HEK293 (cell line): Measurements from ENCODE around the gene CD101.

Experiments used
- CTCF ChIA-PET: fragments of 350-600 bp; formaldehyde crosslinking; extraction: SDS; loops from one replicate; lab custom pipeline; 2021; ENCODE audit warnings: antibody characterized with exemption; lab: Yijun Ruan, JAX
- POLR2A ChIA-PET: fragments of 300-600 bp; formaldehyde crosslinking; extraction: SDS; loops from one replicate; lab custom pipeline; 2020; ENCODE audit warnings: antibody characterized with exemption, inconsistent platforms; lab: Yijun Ruan, JAX
- H3K27ac ChIP-seq: fragments of 200-500 bp; sonication (Bioruptor generic); 2 replicates; pipeline ENCODE4 v1.5.1; 2014; ENCODE audit warnings: low read depth, low read length, control low read depth, inconsistent platforms; ENCODE audit errors: extremely low read depth
- H3K36me3 ChIP-seq, 2 experiments: fragments of 200-500 bp in 1 of 2; sonication (Bioruptor generic) in 1 of 2; 1 replicate in 1 of 2; 2 replicates in 1 of 2; pipeline ENCODE4 v1.5.1; 2014 to 2017; ENCODE audit warnings: inconsistent platforms in 2 of 2, low read length in 2 of 2; ENCODE audit not compliant: control insufficient read depth in 2 of 2, insufficient read depth in 1 of 2
- H3K4me1 ChIP-seq: fragments of 200-500 bp; sonication (Bioruptor generic); 2 replicates; pipeline ENCODE4 v1.5.1; 2014; ENCODE audit warnings: mild to moderate bottlenecking, low read length, inconsistent platforms; ENCODE audit not compliant: control insufficient read depth, insufficient read depth
- H3K4me3 ChIP-seq: 2 replicates; pipeline ENCODE4 v1.5.1; 2011; ENCODE audit warnings: low read depth, mild to moderate bottlenecking, control low read depth, low read length, moderate library complexity
- H3K9me3 ChIP-seq: fragments of 200-500 bp; sonication (Bioruptor generic); 2 replicates; pipeline ENCODE4 v1.5.1; 2014; ENCODE audit warnings: low read depth, low read length, inconsistent platforms; ENCODE audit not compliant: control insufficient read depth, insufficient read depth
- FEZF1 ChIP-seq: fragments of 450-650 bp; formaldehyde crosslinking; IDR thresholded peaks from 2 replicates; pipeline ENCODE4 v1.5.1; 2016; ENCODE audit warnings: missing biosample characterization, missing genetic modification characterization
- GLIS2 ChIP-seq: fragments of 450-650 bp; formaldehyde crosslinking; IDR thresholded peaks from 2 replicates; pipeline ENCODE4 v1.5.1; 2016; ENCODE audit warnings: missing biosample characterization, missing genetic modification characterization
- HOXA7 ChIP-seq: sonication (generic); formaldehyde crosslinking; IDR thresholded peaks from 2 replicates; pipeline ENCODE4 v1.8.1; 2022; ENCODE audit warnings: missing genetic modification reagents, borderline replicate concordance
- MEIS1 ChIP-seq: sonication (generic); formaldehyde crosslinking; IDR thresholded peaks from 2 replicates; pipeline ENCODE4 v1.8.1; 2022; ENCODE audit warnings: missing genetic modification reagents, mild to moderate bottlenecking, borderline replicate concordance
- REST ChIP-seq: fragments of 450-650 bp; formaldehyde crosslinking; IDR thresholded peaks from 2 replicates; pipeline ENCODE4 v1.5.1; 2016; ENCODE audit warnings: missing biosample characterization, missing genetic modification characterization
- ZBTB8A ChIP-seq: fragments of 450-650 bp; formaldehyde crosslinking; IDR thresholded peaks from 2 replicates; pipeline ENCODE4 v1.5.1; 2016; ENCODE audit warnings: missing biosample characterization, missing genetic modification characterization
- ZIC2 ChIP-seq: fragments of 450-650 bp; formaldehyde crosslinking; IDR thresholded peaks from 2 replicates; pipeline ENCODE4 v1.5.1; 2016; ENCODE audit warnings: missing biosample characterization, missing genetic modification characterization
- ZNF184 ChIP-seq: fragments of 450-650 bp; IDR thresholded peaks from 2 replicates; pipeline ENCODE4 v1.5.1; 2018; ENCODE audit warnings: missing biosample characterization, mild to moderate bottlenecking, missing genetic modification characterization
- ZNF23 ChIP-seq: fragments of 450-650 bp; formaldehyde crosslinking; IDR thresholded peaks from 2 replicates; pipeline ENCODE4 v1.5.1; 2016; ENCODE audit warnings: missing biosample characterization, missing genetic modification characterization, borderline replicate concordance
- ZNF48 ChIP-seq: fragments of 450-650 bp; formaldehyde crosslinking; IDR thresholded peaks from 2 replicates; pipeline ENCODE4 v1.5.1; 2016; ENCODE audit warnings: missing biosample characterization, missing genetic modification characterization
- ZNF580 ChIP-seq: fragments of 450-650 bp; formaldehyde crosslinking; IDR thresholded peaks from 2 replicates; pipeline ENCODE4 v1.5.1; 2016; ENCODE audit warnings: missing biosample characterization, missing genetic modification characterization
- ZNF600 ChIP-seq: fragments of 450-650 bp; formaldehyde crosslinking; IDR thresholded peaks from 2 replicates; pipeline ENCODE4 v1.5.1; 2016; ENCODE audit warnings: missing biosample characterization, missing genetic modification characterization
- ZNF610 ChIP-seq: fragments of 450-650 bp; formaldehyde crosslinking; IDR thresholded peaks from 2 replicates; pipeline ENCODE4 v1.5.1; 2016; ENCODE audit warnings: missing biosample characterization, missing genetic modification characterization, borderline replicate concordance
- ZNF626 ChIP-seq: fragments of 450-650 bp; sonication (Bioruptor Pico); formaldehyde crosslinking; IDR thresholded peaks from 2 replicates; pipeline ENCODE4 v1.5.1; 2018; ENCODE audit warnings: missing biosample characterization, missing genetic modification characterization, inconsistent platforms
- ZNF830 ChIP-seq: fragments of 450-650 bp; IDR thresholded peaks from 2 replicates; pipeline ENCODE4 v1.5.0; 2018; ENCODE audit warnings: missing biosample characterization, missing genetic modification characterization, low read depth, mild to moderate bottlenecking, moderate library complexity
- ZSCAN16 ChIP-seq: fragments of 450-650 bp; formaldehyde crosslinking; IDR thresholded peaks from 2 replicates; pipeline ENCODE4 v1.5.1; 2016; ENCODE audit warnings: missing biosample characterization, missing genetic modification characterization
- ZSCAN23 ChIP-seq: fragments of 450-650 bp; formaldehyde crosslinking; IDR thresholded peaks from 2 replicates; pipeline ENCODE4 v1.5.1; 2016; ENCODE audit warnings: missing biosample characterization, missing genetic modification characterization
- TF ChIP-seq, protein P1 (sequence below): fragments of 450-650 bp; formaldehyde crosslinking; IDR thresholded peaks from 2 replicates; pipeline ENCODE4 v1.5.1; 2016; ENCODE audit warnings: missing biosample characterization, missing genetic modification characterization, low read depth
- TF ChIP-seq, protein P2 (sequence below): fragments of 450-650 bp; formaldehyde crosslinking; IDR thresholded peaks from 2 replicates; pipeline ENCODE4 v1.5.1; 2016; ENCODE audit warnings: missing biosample characterization, missing genetic modification characterization, borderline replicate concordance
- TF ChIP-seq, protein P3 (sequence below): fragments of 450-650 bp; formaldehyde crosslinking; IDR thresholded peaks from 2 replicates; pipeline ENCODE4 v1.5.1; 2016; ENCODE audit warnings: missing biosample characterization, missing genetic modification characterization

The CD101 gene

GRCh38 chr1:116957646-116958045, 43.9 kb upstream of the CD101 start:
- no peak overlapping the region for H3K27ac ChIP-seq
- ChIA-PET POLR2A (no interaction called here), CTCF (interaction anchor here (0.7 kb wide), 1 partner anchor 502 kb away, joined by 3 read pairs; no protein-coding TSS in a partner anchor)
- TF ChIP-seq ZNF48 (tag by site-specific recombination) (no peak), HOXA7 (no peak), ZNF626 (tag by site-specific recombination) (no peak), ZNF830 (tag by site-specific recombination) (no peak), ZNF610 (tag by site-specific recombination) (no peak), REST (tag by site-specific recombination) (no peak), MEIS1 (CRISPR knock-in tag) (no peak)
- TF ChIP-seq, protein P1, sequence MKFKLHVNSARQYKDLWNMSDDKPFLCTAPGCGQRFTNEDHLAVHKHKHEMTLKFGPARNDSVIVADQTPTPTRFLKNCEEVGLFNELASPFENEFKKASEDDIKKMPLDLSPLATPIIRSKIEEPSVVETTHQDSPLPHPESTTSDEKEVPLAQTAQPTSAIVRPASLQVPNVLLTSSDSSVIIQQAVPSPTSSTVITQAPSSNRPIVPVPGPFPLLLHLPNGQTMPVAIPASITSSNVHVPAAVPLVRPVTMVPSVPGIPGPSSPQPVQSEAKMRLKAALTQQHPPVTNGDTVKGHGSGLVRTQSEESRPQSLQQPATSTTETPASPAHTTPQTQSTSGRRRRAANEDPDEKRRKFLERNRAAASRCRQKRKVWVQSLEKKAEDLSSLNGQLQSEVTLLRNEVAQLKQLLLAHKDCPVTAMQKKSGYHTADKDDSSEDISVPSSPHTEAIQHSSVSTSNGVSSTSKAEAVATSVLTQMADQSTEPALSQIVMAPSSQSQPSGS (tag by site-specific recombination), result no peak
- H3K4me3 ChIP-seq, result no peak overlapping the region
- peaks cover 0 to 59% of the 10 kb centered on the region in 2 experiments; a peak in 1 of 3 replicates for H3K36me3 ChIP-seq
- H3K9me3 ChIP-seq, result no peaks in the 10 kb centered on the region
- H3K4me1 ChIP-seq, result no peaks in the 10 kb centered on the region

DNA sequence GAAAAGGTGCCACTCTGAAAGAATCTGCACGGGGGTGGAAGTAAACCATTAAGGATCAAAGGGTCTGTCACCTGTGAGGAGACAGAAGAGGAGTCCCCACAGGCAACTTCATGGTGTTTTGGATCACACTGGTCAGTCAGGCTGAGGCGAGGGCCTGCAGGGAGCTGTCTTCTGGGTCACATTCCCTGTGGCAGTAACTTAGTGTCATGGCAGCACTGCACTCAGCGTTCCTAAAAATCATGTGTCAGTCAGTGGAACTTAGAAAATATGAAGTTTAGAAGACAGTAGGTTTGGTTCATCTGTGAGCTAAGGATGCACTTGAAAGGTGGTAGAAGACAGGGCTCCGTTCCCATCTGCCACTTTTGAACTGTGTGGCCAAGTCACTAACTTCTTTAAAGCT, 43.5 kb upstream of the CD101 start:
- POLR2A ChIA-PET, result no interaction called here
- Histone ChIP-seq H3K4me1 (no peaks in the 10 kb centered on the region), H3K27ac (no peak overlapping the region), H3K36me3 (peaks cover 0 to 64% of the 10 kb centered on the region in 2 experiments; a peak in 1 of 3 replicates), H3K4me3 (no peak overlapping the region), H3K9me3 (no peaks in the 10 kb centered on the region)
- CTCF ChIA-PET, result no interaction called here
- TF ChIP-seq ZBTB8A, result no peak

- Histone ChIP-seq H3K9me3 (no peaks in the 10 kb centered on the region), H3K36me3 (peaks cover 0 to 72% of the 10 kb centered on the region in 2 experiments; a peak in 2 of 3 replicates), H3K4me1 (no peaks in the 10 kb centered on the region), H3K27ac (no peak overlapping the region), H3K4me3 (no peak overlapping the region)
- CTCF ChIA-PET, result no interaction called here
- POLR2A ChIA-PET, result no interaction called here
- TF ChIP-seq ZNF600 (tag by site-specific recombination), result peak; percentile 75; the same call in 1 of the 2 replicates
- no peak for TF ChIP-seq ZNF23 (tag by site-specific recombination)
- no peak for TF ChIP-seq ZSCAN16 (tag by site-specific recombination)
- no peak for TF ChIP-seq ZSCAN23 (tag by site-specific recombination)
- TF ChIP-seq ZNF580 (tag by site-specific recombination), result no peak
- TF ChIP-seq, protein P2, sequence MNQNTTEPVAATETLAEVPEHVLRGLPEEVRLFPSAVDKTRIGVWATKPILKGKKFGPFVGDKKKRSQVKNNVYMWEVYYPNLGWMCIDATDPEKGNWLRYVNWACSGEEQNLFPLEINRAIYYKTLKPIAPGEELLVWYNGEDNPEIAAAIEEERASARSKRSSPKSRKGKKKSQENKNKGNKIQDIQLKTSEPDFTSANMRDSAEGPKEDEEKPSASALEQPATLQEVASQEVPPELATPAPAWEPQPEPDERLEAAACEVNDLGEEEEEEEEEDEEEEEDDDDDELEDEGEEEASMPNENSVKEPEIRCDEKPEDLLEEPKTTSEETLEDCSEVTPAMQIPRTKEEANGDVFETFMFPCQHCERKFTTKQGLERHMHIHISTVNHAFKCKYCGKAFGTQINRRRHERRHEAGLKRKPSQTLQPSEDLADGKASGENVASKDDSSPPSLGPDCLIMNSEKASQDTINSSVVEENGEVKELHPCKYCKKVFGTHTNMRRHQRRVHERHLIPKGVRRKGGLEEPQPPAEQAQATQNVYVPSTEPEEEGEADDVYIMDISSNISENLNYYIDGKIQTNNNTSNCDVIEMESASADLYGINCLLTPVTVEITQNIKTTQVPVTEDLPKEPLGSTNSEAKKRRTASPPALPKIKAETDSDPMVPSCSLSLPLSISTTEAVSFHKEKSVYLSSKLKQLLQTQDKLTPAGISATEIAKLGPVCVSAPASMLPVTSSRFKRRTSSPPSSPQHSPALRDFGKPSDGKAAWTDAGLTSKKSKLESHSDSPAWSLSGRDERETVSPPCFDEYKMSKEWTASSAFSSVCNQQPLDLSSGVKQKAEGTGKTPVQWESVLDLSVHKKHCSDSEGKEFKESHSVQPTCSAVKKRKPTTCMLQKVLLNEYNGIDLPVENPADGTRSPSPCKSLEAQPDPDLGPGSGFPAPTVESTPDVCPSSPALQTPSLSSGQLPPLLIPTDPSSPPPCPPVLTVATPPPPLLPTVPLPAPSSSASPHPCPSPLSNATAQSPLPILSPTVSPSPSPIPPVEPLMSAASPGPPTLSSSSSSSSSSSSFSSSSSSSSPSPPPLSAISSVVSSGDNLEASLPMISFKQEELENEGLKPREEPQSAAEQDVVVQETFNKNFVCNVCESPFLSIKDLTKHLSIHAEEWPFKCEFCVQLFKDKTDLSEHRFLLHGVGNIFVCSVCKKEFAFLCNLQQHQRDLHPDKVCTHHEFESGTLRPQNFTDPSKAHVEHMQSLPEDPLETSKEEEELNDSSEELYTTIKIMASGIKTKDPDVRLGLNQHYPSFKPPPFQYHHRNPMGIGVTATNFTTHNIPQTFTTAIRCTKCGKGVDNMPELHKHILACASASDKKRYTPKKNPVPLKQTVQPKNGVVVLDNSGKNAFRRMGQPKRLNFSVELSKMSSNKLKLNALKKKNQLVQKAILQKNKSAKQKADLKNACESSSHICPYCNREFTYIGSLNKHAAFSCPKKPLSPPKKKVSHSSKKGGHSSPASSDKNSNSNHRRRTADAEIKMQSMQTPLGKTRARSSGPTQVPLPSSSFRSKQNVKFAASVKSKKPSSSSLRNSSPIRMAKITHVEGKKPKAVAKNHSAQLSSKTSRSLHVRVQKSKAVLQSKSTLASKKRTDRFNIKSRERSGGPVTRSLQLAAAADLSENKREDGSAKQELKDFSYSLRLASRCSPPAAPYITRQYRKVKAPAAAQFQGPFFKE, result no peak
- no peak for TF ChIP-seq ZIC2 (tag by site-specific recombination)
- no peak for TF ChIP-seq GLIS2 (tag by site-specific recombination)
- peak; percentile 40; the same call in 1 of the 2 replicates for TF ChIP-seq FEZF1
- TF ChIP-seq, protein P3, sequence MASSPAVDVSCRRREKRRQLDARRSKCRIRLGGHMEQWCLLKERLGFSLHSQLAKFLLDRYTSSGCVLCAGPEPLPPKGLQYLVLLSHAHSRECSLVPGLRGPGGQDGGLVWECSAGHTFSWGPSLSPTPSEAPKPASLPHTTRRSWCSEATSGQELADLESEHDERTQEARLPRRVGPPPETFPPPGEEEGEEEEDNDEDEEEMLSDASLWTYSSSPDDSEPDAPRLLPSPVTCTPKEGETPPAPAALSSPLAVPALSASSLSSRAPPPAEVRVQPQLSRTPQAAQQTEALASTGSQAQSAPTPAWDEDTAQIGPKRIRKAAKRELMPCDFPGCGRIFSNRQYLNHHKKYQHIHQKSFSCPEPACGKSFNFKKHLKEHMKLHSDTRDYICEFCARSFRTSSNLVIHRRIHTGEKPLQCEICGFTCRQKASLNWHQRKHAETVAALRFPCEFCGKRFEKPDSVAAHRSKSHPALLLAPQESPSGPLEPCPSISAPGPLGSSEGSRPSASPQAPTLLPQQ (tag by site-specific recombination), result no peak
- no peak for TF ChIP-seq ZNF184
Observed at GRCh38 chr1:116958977-116959376, 42.6 kb upstream of the CD101 start.
